ENCODE results near the gene NOP9.

DNA sequence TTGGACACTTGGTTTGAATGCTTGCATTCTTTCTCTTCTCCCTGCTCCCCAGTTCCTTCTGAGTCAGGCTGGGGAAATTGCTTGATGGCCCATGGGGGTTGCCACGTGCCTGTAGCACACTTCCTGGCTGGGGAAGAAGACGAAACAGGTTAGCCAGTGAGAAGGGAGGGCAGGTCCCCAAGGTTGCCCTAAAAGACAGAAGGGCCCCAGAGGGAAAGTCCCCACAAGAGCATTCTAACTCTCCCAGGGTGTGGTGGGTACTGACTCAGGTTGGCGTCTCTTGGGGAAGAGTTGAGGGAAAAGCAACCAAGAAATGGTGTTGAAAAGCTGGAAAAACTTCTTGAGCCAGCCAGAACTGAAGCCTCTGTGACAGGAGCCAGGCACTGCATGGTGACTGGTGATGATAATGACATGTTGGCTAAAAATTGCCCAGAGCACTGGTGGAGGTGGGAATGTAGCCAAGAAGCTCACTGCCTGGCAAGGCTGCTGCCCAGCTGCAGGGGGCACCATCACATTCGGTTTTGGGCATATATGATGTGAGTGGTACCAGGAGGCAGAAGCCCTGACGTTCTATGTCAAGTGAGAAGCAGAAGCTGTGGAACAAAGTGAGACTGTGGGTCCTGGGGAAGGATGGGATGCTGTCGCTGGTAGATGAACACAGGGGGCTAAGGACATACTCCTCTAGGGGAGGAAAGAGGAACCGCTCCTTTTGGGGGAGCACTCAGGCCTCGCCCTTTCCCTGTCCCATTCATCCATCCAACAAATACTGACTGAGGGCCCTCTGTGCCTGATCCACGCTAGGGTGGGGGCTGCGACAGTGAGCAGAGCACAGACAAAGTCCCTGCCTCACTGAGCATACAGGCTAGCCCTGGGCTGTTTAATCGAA is 20.1 kb upstream of the NOP9 start:
- TF ChIP-seq YY1 (IDR thresholded peaks at IDR 0.05; ENCODE audit: insufficient read depth, insufficient read length) (no peak), ZNF274 (IDR thresholded peaks at IDR 0.05; ENCODE audit: low read depth, low read length) (no peak)

All from NT2/D1 (cell line).